Breast epithelium (tissue), 3 donors: ENCODE results near the gene KIFC1.

ENCODE experiments used
- POLR2A ChIP-seq: fragments of 450-650 bp; IDR thresholded peaks from one replicate; pipeline ENCODE4 v1.6.1; 2016; ENCODE audit warnings: antibody characterized with exemption, mild to moderate bottlenecking, moderate library complexity
- POLR2AphosphoS5 ChIP-seq, 3 donors: sonication (generic); formaldehyde crosslinking; IDR thresholded peaks; one replicate each; pipeline ENCODE4 v1.6.1; 2017; ENCODE audit warnings: antibody characterized with exemption in 3 of 3
- TF ChIP-seq, protein P1 (sequence below), 3 donors: fragments of 450-650 bp; IDR thresholded peaks; one replicate each; pipeline ENCODE4 v1.5.1; 2016 to 2017; ENCODE audit warnings: antibody characterized with exemption in 3 of 3, mild to moderate bottlenecking in 3 of 3, moderate library complexity in 3 of 3

DNA sequence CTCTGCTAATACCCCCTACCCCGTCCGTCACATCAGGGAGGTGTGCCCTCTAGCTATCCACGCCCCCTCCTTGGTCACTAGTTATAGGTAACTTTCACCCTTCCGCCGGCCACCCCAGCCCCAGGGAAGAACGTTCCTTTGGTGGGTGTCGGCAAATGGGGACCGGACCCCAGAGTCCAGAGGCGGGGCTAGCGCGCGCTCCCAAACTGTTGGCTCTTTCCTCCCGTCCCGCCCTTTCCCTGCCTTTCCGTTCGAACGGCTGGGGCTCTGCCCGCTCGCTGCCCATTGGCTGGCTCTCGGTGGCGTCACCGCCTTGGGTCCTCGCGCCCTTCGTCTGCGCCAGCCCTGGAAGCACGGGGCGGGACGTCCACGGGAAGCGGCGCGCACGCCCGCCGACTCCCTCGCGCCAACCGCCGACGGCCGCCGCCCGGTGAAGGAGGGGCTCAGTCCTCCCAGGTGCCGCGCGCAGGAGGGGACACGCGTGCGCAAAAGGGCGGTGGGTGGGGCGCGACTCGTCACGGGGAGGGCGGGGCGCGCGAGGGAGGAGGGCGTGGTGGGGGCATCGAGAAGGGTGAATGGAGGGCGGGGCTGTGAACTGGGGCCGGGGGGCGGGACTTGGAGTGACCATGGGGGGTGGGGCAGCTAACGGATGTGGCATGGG, 18.6 kb downstream of the KIFC1 start:
- TF ChIP-seq, protein P1, sequence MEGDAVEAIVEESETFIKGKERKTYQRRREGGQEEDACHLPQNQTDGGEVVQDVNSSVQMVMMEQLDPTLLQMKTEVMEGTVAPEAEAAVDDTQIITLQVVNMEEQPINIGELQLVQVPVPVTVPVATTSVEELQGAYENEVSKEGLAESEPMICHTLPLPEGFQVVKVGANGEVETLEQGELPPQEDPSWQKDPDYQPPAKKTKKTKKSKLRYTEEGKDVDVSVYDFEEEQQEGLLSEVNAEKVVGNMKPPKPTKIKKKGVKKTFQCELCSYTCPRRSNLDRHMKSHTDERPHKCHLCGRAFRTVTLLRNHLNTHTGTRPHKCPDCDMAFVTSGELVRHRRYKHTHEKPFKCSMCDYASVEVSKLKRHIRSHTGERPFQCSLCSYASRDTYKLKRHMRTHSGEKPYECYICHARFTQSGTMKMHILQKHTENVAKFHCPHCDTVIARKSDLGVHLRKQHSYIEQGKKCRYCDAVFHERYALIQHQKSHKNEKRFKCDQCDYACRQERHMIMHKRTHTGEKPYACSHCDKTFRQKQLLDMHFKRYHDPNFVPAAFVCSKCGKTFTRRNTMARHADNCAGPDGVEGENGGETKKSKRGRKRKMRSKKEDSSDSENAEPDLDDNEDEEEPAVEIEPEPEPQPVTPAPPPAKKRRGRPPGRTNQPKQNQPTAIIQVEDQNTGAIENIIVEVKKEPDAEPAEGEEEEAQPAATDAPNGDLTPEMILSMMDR (IDR thresholded peaks at IDR 0.05) = no peak
- TF ChIP-seq POLR2A = peak; percentile 33
- peak; percentile 62 to 92 (median 76) for TF ChIP-seq POLR2AphosphoS5 (IDR thresholded peaks at IDR 0.05)
